GM12872 (cell line): ENCODE data around the gene TOX2.

Experiments
- TF ChIP-seq, protein P1 (sequence below): IDR thresholded peaks from 3 replicates; pipeline ENCODE4 v1.5.1; 2011; ENCODE audit warnings: low read depth, mild to moderate bottlenecking, low read length, moderate library complexity; ENCODE audit not compliant: insufficient read depth

The TOX2 gene

DNA sequence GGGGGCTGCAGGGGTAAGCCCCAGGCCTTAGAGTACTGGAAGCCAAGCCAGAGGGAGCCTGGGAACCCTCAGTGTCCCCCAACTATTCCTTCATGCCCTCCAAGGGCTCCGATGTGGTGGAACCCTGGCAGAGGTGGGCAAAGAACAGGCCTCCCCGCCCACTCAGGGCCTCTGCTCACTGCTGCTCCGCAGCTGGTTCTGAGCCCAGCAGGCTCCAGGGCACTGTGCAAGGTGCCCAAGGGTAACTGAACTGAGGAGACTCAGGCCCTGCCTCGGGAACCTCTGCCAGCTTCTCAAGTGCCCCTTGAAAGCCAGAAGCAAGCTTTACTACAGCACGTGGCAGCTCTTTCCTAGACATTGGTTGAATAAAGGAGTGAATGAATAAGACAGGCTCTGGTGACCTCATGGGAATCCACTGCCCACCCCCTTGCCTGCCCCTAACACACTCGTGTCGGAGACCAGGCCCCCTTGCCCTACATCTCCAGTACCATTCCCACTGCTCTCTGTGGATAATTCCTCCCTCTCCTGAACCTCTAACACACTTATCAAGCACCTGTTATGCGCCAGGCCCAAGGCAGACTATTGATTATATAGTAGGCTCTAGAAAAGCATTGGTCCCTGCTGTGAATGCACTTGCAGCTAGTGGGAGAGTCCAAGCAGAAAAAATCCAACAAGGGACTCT, 55.0 kb downstream of the TOX2 start:
- TF ChIP-seq, protein P1, sequence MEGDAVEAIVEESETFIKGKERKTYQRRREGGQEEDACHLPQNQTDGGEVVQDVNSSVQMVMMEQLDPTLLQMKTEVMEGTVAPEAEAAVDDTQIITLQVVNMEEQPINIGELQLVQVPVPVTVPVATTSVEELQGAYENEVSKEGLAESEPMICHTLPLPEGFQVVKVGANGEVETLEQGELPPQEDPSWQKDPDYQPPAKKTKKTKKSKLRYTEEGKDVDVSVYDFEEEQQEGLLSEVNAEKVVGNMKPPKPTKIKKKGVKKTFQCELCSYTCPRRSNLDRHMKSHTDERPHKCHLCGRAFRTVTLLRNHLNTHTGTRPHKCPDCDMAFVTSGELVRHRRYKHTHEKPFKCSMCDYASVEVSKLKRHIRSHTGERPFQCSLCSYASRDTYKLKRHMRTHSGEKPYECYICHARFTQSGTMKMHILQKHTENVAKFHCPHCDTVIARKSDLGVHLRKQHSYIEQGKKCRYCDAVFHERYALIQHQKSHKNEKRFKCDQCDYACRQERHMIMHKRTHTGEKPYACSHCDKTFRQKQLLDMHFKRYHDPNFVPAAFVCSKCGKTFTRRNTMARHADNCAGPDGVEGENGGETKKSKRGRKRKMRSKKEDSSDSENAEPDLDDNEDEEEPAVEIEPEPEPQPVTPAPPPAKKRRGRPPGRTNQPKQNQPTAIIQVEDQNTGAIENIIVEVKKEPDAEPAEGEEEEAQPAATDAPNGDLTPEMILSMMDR = no peak

DNA sequence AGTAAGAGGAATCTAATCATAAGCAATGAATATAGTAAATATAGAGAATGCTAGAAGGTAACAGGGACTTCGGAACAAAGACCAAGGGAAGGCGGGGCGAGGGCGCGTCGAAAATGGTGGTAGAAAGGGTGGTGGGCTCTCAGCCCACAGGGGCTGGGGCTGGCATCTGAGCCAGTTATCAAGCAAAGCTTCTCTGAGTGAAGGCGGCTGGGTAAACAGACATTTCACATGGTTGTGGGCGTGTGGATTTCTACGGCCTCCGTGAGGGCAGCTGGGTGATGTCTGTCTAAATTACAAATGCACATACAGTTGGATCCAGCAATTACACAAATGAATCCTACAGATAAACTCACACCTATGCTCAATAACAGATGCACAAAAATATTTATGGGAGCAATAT, 56.6 kb downstream of the TOX2 start:
- TF ChIP-seq, protein P1 = no peak

DNA sequence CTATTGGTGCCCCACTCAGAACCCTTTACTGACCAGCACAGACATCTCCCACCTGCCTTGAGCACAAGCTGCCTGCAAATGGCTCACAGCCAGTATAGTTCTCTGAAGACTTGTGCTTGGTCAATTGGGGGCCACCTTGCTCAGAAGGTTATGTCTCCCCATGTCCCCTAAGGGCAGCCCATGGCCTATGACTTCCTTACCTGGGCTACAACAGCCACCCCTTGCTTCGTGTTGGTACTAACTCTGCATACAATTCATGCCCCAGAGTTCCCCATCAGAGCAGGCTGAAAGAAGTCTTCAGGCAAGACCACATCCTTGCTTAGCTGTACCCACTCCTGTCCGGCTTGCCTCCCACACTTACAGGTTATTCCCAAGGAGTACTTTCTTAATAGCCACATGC, 57.4 kb downstream of the TOX2 start:
- TF ChIP-seq, protein P1 = no peak

DNA sequence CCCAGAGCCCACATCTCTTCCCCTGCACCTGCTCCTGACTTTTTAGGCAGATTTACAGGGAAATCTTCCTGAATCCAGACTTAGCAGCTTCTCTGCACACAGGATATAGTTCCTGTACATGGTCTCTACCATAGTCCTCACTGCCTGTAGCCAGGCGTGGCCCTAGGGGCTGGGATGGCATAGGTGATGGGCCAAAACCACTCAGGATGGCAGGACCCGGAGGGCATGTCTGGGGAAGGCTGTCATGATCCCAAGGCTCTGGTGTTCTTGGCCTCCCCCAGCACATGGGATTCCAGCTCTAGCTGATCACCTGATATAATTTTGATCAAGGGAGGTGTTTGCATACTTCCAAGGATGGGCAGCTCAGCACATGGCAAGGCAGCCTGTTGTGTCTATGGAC, 58.0 kb downstream of the TOX2 start:
- TF ChIP-seq, protein P1 = no peak

DNA sequence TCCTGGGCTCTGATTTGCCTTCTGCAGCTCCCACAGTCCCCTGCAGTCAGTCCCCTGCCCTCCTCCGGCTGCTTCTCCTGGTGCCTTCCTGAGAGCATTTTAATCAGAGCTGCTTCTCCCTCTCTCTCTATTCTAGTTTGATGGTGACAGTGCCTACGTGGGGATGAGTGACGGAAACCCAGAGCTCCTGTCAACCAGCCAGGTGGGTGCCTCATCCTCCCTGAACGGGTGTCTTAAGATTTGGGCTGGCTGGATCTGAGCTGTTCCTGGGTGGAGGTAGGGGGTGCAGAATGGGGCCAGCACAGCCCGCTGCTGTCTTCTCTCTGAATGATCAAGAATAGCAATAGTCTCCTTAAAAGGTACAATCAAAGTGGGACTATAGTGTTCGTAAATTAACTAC, 58.6 kb downstream of the TOX2 start:
- TF ChIP-seq, protein P1 = no peak

DNA sequence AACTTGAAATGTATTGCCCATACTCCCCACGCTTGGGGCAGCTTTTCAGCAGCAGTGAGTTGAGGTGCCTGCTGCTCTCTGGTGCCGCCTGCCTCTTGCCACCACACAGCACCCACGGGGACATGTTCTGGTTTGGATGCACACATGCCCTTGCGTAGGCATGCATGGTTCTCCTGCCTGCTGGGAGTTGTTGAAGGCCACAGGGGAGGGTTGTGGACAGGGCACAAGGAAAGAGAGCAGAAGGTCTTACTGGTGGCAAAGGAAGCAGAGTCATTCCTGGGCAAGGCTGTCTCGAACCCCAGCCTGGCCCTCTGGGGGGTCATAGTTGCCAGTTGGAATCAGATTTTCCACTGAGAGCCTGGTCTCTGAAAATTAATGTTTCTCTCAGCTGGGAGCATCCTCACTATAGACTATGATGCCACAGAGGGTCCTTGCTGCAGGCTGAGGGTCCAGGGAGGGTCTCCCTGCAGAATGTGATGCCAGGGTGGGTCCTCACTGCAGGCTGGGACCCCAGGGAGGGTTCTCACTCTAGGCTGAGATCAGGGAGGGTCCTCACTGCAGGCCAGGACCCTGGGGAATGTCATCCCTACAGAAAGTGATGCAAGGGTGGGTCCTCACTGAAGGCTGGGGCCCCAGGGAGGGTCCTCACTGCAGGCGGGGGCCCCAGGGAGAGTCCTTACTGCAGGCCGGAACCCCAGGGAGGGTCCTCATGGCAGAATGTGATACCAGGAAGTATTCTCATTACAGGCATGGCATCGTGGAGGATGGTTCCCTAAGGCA, 59.2 kb downstream of the TOX2 start:
- TF ChIP-seq, protein P1 = no peak

DNA sequence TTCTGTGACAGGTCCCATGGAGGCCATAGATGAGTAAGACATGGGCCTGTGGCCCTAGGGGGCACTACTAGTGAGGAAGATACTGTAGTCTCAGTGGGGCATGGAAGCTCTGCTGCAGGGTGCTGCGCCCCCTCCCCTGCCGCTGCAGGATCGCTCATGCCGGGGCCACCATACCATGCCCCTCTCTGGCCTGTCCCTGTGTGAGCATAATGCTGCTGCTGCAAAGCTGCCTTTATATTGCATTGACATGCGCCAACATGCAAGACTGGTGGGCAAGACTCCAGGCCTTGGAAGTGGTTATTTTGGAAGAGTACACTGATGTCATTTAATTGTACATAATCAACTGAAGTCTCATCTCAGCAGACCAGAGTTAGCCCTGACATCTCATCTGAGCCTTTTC, 60.0 kb downstream of the TOX2 start:
- TF ChIP-seq, protein P1 = no peak
